ENCODE data around the gene GRIA3.

GRCh38 chrX:123340696-123341095 is 156.6 kb downstream of the GRIA3 start:
- TF ChIP-seq CTCF (IDR thresholded peaks at IDR 0.05) (no peak), EP300 (IDR thresholded peaks at IDR 0.05) (no peak)

Measured in sigmoid colon (tissue), 4 donors.